NT2/D1 (cell line): ENCODE results near the gene ARPC2.

Source experiments
- DNase-seq: peaks from one replicate; pipeline ENCODE4 v3.0.0-alpha.2; 2011; ENCODE audit warnings: low read depth, low spot score
- H3K27me3 ChIP-seq: 2 replicates; pipeline ENCODE4 v1.6.0; 2011; ENCODE audit warnings: mild to moderate bottlenecking; ENCODE audit not compliant: insufficient read length, insufficient read depth
- H3K36me3 ChIP-seq: 2 replicates; pipeline ENCODE4 v1.6.1; 2011; ENCODE audit warnings: mild to moderate bottlenecking, low read length, mixed read lengths; ENCODE audit not compliant: insufficient read depth, insufficient read length
- H3K4me1 ChIP-seq: 2 replicates; pipeline ENCODE4 v1.5.1; 2011; ENCODE audit not compliant: insufficient read depth, insufficient read length
- H3K4me3 ChIP-seq: 2 replicates; pipeline ENCODE4 v1.5.1; 2011; ENCODE audit warnings: low read depth; ENCODE audit not compliant: insufficient read length
- H3K9ac ChIP-seq: 2 replicates; pipeline ENCODE4 v1.6.0; 2011; ENCODE audit warnings: low read depth; ENCODE audit not compliant: insufficient read length
- H3K9me3 ChIP-seq: 2 replicates; pipeline ENCODE4 v1.5.1; 2011; ENCODE audit warnings: mild to moderate bottlenecking, low read length; ENCODE audit not compliant: insufficient read depth
- SUZ12 ChIP-seq: IDR thresholded peaks from 2 replicates; pipeline ENCODE4 v1.6.1; 2011; ENCODE audit not compliant: insufficient read length, insufficient read depth; ENCODE audit errors: extremely low read depth
- YY1 ChIP-seq: IDR thresholded peaks from 2 replicates; pipeline ENCODE4 v1.6.1; 2011; ENCODE audit not compliant: insufficient read length, insufficient read depth
- ZNF274 ChIP-seq: IDR thresholded peaks from 2 replicates; pipeline ENCODE4 v1.6.1; 2011; ENCODE audit warnings: mild to moderate bottlenecking, low read depth, low read length

Gene ARPC2

GRCh38 chr2:218256612-218257350, 39.8 kb downstream of the ARPC2 start:
- TF ChIP-seq SUZ12, result no peak
- TF ChIP-seq ZNF274, result no peak
- TF ChIP-seq YY1, result no peak
- H3K9ac ChIP-seq, result no peak overlapping the region
- H3K36me3 ChIP-seq, result peaks cover 48% of the 10 kb centered on the region
- no peaks in the 10 kb centered on the region for H3K27me3 ChIP-seq
- H3K4me3 ChIP-seq, result no peak overlapping the region
- peaks cover 18% of the 10 kb centered on the region for H3K4me1 ChIP-seq
- H3K9me3 ChIP-seq, result no peaks in the 10 kb centered on the region
- DNase-seq, result no peak

GRCh38 chr2:218257390-218257981, 40.5 kb downstream of the ARPC2 start:
- DNase-seq, result peak; percentile 46

GRCh38 chr2:218259099-218259961, 42.3 kb downstream of the ARPC2 start:
- H3K4me3 ChIP-seq, result no peak overlapping the region
- peaks cover 20% of the 10 kb centered on the region for H3K4me1 ChIP-seq
- no peak for DNase-seq
- H3K27me3 ChIP-seq, result no peaks in the 10 kb centered on the region
- H3K36me3 ChIP-seq, result peaks cover 41% of the 10 kb centered on the region
- TF ChIP-seq SUZ12 (no peak), ZNF274 (no peak), YY1 (no peak)
- peak overlapping the region; percentile 3 for H3K9ac ChIP-seq
- no peaks in the 10 kb centered on the region for H3K9me3 ChIP-seq

More at GRCh38 chr2:218257390-218257981, 40.5 kb downstream of the ARPC2 start:
- no peak for TF ChIP-seq ZNF274
- TF ChIP-seq SUZ12, result no peak
- no peak for TF ChIP-seq YY1
- H3K36me3 ChIP-seq, result peaks cover 41% of the 10 kb centered on the region
- H3K9ac ChIP-seq, result no peak overlapping the region
- no peaks in the 10 kb centered on the region for H3K27me3 ChIP-seq
- no peaks in the 10 kb centered on the region for H3K9me3 ChIP-seq
- H3K4me3 ChIP-seq, result no peak overlapping the region
- peaks cover 20% of the 10 kb centered on the region for H3K4me1 ChIP-seq

GRCh38 chr2:218260166-218260565, 43.2 kb downstream of the ARPC2 start:
- H3K4me3 ChIP-seq, result no peak overlapping the region
- H3K9me3 ChIP-seq, result no peaks in the 10 kb centered on the region
- H3K9ac ChIP-seq, result no peak overlapping the region
- no peak for DNase-seq
- H3K27me3 ChIP-seq, result no peaks in the 10 kb centered on the region
- peaks cover 41% of the 10 kb centered on the region for H3K36me3 ChIP-seq
- TF ChIP-seq SUZ12 (no peak), ZNF274 (no peak), YY1 (no peak)
- H3K4me1 ChIP-seq, result peaks cover 20% of the 10 kb centered on the region

- peak within 1 kb of the TSS; percentile 18 for H3K9ac ChIP-seq
- H3K4me3 ChIP-seq, result no peak within 1 kb of the TSS
- no peaks in the 10 kb centered on the region for H3K9me3 ChIP-seq
- TF ChIP-seq ZNF274 (no peak), SUZ12 (no peak), YY1 (no peak)
- peaks cover 41% of the 10 kb centered on the region for H3K36me3 ChIP-seq
- no peaks in the 10 kb centered on the region for H3K27me3 ChIP-seq
- DNase-seq, result peak; percentile 43
- peaks cover 20% of the 10 kb centered on the region for H3K4me1 ChIP-seq
Measured at GRCh38 chr2:218260742-218261422, 43.9 kb downstream of the ARPC2 start, which contains the start of gene GPBAR1. Gene GPBAR1, plus strand, starts transcription at chr2:218261015. Its CDS starts 1,710 bp downstream, at chr2:218262725.

- peaks cover 20% of the 10 kb centered on the region for H3K4me1 ChIP-seq
- H3K27me3 ChIP-seq, result no peaks in the 10 kb centered on the region
- H3K9ac ChIP-seq, result peak overlapping the region; percentile 18
- DNase-seq, result no peak
- peaks cover 45% of the 10 kb centered on the region for H3K36me3 ChIP-seq
- H3K4me3 ChIP-seq, result no peak overlapping the region
- no peak for TF ChIP-seq ZNF274
- no peak for TF ChIP-seq YY1
- no peak for TF ChIP-seq SUZ12
- H3K9me3 ChIP-seq, result no peaks in the 10 kb centered on the region
Measured at GRCh38 chr2:218261423-218262236, 44.6 kb downstream of the ARPC2 start.
